GM12878 (cell line): ENCODE measurements around the gene FLVCR1.

Source experiments
- ASH2L ChIP-seq: fragments of 300-600, 200-600 bp; sonication (generic); IDR thresholded peaks from 2 replicates; pipeline ENCODE4 v1.6.1; 2017; ENCODE audit warnings: low read depth, mild to moderate bottlenecking, borderline replicate concordance
- BRCA1 ChIP-seq: IDR thresholded peaks from 2 replicates; pipeline ENCODE4 v1.6.1; 2011; ENCODE audit warnings: low read depth, low read length, improper control_type of control experiment
- POLR2A ChIP-seq: IDR thresholded peaks from 2 replicates; pipeline ENCODE4 v1.6.1; 2011; ENCODE audit warnings: low read depth, mild to moderate bottlenecking, low read length
- POLR2AphosphoS5 ChIP-seq: IDR thresholded peaks from 2 replicates; pipeline ENCODE4 v1.6.1; 2011; ENCODE audit warnings: mild to moderate bottlenecking, low read length, inconsistent platforms
- SP1 ChIP-seq: IDR thresholded peaks from one replicate; pipeline ENCODE4 v1.6.1; 2011; ENCODE audit warnings: low read depth, low read length
- ZZZ3 ChIP-seq: IDR thresholded peaks from 2 replicates; pipeline ENCODE4 v1.6.1; 2011; ENCODE audit warnings: low read depth; ENCODE audit not compliant: control insufficient read depth, insufficient read length
- TF ChIP-seq, protein P1 (sequence below): fragments of 450-650 bp; IDR thresholded peaks from 2 replicates; pipeline ENCODE4 v1.6.1; 2017; ENCODE audit warnings: mild to moderate bottlenecking
- TF ChIP-seq, protein P2 (sequence below), 3 experiments: IDR thresholded peaks in 2 of 3; conservative IDR thresholded peaks in 1 of 3; 2 replicates each; pipeline ENCODE4 v1.5.1; 2011; ENCODE audit warnings: low read depth in 3 of 3, low read length in 3 of 3, mild to moderate bottlenecking in 3 of 3, control low read depth in 2 of 3, moderate library complexity in 2 of 3, inconsistent platforms in 1 of 3, mixed read lengths in 1 of 3; ENCODE audit not compliant: control insufficient read depth in 2 of 3, insufficient read depth in 1 of 3; ENCODE audit errors: extremely low read depth in 1 of 3
- TF ChIP-seq, protein P3 (sequence below): IDR thresholded peaks from 2 replicates; pipeline ENCODE4 v1.6.1; 2012; ENCODE audit warnings: mild to moderate bottlenecking, low read depth, low read length

DNA sequence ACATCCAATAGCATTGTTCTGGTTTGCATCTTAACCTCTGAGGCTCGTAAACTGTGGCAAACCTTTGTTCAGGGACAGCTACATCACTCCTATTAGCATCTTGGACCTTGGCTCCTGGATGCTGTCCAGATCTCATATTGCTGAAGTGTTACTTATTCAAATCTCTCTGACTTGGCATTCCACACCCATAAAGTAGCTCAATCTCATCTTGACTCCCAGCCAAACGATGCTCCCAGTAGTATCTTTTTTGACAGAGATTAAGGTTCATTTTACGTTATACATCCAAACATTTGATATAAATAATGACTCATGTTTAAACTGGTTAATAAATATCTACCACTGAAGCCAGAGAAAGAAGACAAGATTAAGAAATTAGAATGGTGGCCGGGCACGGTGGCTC lies 4.4 kb upstream of the FLVCR1 start:
- TF ChIP-seq, protein P1, sequence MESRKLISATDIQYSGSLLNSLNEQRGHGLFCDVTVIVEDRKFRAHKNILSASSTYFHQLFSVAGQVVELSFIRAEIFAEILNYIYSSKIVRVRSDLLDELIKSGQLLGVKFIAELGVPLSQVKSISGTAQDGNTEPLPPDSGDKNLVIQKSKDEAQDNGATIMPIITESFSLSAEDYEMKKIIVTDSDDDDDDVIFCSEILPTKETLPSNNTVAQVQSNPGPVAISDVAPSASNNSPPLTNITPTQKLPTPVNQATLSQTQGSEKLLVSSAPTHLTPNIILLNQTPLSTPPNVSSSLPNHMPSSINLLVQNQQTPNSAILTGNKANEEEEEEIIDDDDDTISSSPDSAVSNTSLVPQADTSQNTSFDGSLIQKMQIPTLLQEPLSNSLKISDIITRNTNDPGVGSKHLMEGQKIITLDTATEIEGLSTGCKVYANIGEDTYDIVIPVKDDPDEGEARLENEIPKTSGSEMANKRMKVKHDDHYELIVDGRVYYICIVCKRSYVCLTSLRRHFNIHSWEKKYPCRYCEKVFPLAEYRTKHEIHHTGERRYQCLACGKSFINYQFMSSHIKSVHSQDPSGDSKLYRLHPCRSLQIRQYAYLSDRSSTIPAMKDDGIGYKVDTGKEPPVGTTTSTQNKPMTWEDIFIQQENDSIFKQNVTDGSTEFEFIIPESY, result no peak
- no peak for TF ChIP-seq POLR2AphosphoS5
- TF ChIP-seq, protein P2, sequence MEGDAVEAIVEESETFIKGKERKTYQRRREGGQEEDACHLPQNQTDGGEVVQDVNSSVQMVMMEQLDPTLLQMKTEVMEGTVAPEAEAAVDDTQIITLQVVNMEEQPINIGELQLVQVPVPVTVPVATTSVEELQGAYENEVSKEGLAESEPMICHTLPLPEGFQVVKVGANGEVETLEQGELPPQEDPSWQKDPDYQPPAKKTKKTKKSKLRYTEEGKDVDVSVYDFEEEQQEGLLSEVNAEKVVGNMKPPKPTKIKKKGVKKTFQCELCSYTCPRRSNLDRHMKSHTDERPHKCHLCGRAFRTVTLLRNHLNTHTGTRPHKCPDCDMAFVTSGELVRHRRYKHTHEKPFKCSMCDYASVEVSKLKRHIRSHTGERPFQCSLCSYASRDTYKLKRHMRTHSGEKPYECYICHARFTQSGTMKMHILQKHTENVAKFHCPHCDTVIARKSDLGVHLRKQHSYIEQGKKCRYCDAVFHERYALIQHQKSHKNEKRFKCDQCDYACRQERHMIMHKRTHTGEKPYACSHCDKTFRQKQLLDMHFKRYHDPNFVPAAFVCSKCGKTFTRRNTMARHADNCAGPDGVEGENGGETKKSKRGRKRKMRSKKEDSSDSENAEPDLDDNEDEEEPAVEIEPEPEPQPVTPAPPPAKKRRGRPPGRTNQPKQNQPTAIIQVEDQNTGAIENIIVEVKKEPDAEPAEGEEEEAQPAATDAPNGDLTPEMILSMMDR (IDR thresholded peaks at IDR 0.05 in 2 of 3, conservative IDR thresholded peaks at IDR 0.05 in 1 of 3; ENCODE audit: control insufficient read depth in 2 of 3, extremely low read depth in 1 of 3, insufficient read depth in 1 of 3, low read depth in 3 of 3, low read length in 3 of 3), result no peak
- no peak for TF ChIP-seq ASH2L
- TF ChIP-seq ZZZ3, result no peak
- TF ChIP-seq SP1, result no peak
- TF ChIP-seq, protein P3, sequence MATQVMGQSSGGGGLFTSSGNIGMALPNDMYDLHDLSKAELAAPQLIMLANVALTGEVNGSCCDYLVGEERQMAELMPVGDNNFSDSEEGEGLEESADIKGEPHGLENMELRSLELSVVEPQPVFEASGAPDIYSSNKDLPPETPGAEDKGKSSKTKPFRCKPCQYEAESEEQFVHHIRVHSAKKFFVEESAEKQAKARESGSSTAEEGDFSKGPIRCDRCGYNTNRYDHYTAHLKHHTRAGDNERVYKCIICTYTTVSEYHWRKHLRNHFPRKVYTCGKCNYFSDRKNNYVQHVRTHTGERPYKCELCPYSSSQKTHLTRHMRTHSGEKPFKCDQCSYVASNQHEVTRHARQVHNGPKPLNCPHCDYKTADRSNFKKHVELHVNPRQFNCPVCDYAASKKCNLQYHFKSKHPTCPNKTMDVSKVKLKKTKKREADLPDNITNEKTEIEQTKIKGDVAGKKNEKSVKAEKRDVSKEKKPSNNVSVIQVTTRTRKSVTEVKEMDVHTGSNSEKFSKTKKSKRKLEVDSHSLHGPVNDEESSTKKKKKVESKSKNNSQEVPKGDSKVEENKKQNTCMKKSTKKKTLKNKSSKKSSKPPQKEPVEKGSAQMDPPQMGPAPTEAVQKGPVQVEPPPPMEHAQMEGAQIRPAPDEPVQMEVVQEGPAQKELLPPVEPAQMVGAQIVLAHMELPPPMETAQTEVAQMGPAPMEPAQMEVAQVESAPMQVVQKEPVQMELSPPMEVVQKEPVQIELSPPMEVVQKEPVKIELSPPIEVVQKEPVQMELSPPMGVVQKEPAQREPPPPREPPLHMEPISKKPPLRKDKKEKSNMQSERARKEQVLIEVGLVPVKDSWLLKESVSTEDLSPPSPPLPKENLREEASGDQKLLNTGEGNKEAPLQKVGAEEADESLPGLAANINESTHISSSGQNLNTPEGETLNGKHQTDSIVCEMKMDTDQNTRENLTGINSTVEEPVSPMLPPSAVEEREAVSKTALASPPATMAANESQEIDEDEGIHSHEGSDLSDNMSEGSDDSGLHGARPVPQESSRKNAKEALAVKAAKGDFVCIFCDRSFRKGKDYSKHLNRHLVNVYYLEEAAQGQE, result no peak
- TF ChIP-seq BRCA1, result no peak
- no peak for TF ChIP-seq POLR2A
